NK-92 (cell line): ENCODE results near the gene IGFL2.
"Not testable (repeated sequence)": the region's sequence is repeated elsewhere in the genome, so short reads cannot be mapped to it uniquely, and the experiment has no call there.

ENCODE experiments used
- DNase-seq: peaks from one replicate; lab custom pipeline; 2025; ENCODE audit not compliant: unreplicated experiment; lab: John Stamatoyannopoulos, UW

Gene IGFL2

DNA sequence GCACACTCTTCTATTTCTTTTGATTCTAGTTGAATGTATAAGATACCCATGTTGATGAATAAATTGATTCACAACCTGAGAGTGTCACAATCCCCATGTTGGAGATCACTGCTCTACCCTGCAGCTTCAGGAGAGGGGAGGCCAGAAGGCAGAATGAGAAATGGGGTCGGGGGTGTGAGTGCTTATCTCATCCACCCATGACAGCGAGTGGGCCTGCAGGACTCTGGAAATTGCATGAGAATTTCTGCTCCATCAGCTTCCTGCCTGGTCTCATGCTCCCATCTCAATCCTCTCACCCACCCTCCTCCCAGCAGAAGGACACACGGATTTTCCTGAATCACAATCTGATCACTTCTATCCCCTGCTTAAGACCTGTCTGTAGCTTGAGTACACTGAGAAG lies 58.6 kb downstream of the IGFL2 start:
- no peak for DNase-seq

DNA sequence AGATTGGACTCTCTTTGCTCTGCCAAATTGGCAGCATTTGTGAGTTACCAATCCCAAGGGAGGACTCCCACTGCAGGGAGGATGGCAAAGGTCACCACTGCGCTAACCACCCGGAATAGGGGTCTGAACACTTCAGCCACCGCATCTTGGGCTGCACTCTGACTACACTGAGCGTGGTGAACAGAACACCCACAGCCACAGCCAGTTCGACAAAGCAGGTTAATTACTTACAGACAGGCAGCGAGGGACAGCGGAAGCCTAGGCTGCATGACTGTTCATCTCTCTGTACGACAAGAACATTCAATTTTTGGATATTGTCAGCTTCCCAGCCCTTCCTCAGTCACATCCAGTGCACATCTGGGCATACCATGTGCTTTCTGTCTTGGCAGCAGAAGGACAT lies 59.8 kb downstream of the IGFL2 start:
- DNase-seq = not testable (repeated sequence)

DNA sequence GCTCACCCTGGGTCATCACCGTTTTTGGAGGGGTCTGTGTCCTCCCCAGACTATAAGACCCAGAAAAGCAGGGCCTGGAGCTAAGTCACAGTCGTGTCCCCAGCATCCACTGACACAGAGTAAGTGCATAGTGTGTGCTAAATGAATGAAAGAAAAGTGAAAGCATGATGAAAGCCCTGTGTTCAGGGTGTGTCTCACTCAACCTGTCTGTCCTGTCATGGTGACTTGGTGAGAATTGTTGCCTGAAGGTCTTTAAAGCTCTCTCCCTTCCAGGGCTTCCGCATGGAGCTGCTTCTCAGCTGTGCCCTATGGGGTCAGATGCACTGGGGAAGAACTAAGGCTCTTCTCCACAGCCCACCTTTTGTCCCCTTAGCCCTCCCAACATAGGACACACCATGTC lies 61.0 kb downstream of the IGFL2 start:
- no peak for DNase-seq

GRCh38 chr19:46209472-46209871 lies 61.4 kb downstream of the IGFL2 start:
- DNase-seq = no peak

DNA sequence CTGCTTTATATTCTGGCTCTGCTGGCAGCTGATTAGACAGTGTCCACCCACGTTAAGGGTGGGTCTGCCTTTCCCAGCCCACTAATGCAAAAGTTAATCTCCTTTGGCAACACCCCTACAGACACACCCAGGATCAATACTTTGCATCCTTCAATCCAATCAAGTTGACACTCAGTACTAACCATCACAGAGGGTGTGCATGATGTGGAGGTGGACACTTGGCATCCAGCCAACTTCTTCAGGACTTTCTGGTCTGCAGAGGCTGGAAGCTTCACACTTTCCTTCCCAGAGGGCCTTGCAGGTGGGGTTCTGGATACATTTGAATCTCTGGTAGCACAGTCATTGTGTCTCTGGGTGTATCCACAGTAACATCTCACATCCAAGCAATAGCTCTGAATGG lies 62.6 kb downstream of the IGFL2 start:
- no peak for DNase-seq
